RWPE1 (cell line): ENCODE data around the gene KLK13.

ENCODE experiments used
- CTCF ChIA-PET: fragments of 350-600 bp; sonication (Branson Sonifier 250); formaldehyde crosslinking; extraction: SDS; loops from one replicate; lab custom pipeline; 2021; lab: Yijun Ruan, JAX
- POLR2A ChIA-PET: fragments of 400-600 bp; formaldehyde crosslinking; extraction: SDS; loops from one replicate; lab custom pipeline; 2020; ENCODE audit warnings: antibody characterized with exemption; ENCODE audit not compliant: low non-redundant PET; lab: Yijun Ruan, JAX
- DNase-seq: peaks from one replicate; pipeline ENCODE4 v3.0.0; 2012; ENCODE audit warnings: low spot score
- H3K27ac ChIP-seq: fragments of 450-650 bp; 2 replicates; pipeline ENCODE4 v1.5.1; 2017
- TF ChIP-seq, protein P1 (sequence below): fragments of 450-650 bp; conservative IDR thresholded peaks from 2 replicates; pipeline ENCODE4 v1.5.1; 2017; ENCODE audit warnings: low read depth, mild to moderate bottlenecking

Gene KLK13

DNA sequence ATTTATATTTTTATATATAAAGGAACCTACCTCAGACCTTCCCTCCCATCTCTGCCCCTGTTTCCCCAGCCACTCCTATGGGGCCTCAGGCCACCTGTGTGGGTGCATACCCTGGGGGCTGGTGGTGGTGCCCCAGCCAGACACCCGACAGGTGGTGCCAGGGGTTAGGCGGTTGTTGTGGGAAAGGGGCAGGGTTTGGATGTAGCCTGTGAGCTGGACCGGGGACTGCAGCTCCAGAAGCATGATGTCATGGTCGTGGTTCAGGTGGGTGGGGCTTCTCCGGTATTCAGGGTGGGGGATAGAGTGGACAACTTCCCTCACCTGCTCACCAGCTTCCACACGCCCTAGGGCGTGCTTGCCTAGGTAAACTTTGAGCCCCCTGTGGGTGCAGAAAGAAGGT lies 5.2 kb downstream of the KLK13 start:
- TF ChIP-seq, protein P1, sequence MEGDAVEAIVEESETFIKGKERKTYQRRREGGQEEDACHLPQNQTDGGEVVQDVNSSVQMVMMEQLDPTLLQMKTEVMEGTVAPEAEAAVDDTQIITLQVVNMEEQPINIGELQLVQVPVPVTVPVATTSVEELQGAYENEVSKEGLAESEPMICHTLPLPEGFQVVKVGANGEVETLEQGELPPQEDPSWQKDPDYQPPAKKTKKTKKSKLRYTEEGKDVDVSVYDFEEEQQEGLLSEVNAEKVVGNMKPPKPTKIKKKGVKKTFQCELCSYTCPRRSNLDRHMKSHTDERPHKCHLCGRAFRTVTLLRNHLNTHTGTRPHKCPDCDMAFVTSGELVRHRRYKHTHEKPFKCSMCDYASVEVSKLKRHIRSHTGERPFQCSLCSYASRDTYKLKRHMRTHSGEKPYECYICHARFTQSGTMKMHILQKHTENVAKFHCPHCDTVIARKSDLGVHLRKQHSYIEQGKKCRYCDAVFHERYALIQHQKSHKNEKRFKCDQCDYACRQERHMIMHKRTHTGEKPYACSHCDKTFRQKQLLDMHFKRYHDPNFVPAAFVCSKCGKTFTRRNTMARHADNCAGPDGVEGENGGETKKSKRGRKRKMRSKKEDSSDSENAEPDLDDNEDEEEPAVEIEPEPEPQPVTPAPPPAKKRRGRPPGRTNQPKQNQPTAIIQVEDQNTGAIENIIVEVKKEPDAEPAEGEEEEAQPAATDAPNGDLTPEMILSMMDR: no peak

DNA sequence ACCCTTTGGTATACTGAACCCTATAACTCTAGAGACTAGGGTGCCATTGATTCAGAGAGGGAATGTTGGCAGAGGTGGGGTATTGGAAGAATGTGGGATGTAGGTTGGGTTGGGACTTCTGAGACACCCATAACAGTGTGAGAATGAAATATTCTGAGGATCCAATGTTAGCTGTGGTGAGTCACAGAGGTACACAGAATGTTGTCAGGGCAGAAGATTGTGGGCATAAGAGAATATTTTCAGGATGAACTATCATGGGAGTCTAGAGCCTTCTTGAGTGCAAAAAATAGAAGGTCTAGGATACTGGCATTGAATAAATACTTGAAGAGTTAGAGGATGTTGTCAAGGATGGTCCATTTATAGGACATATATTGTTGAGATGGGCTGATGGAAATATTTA lies 9.0 kb downstream of the KLK13 start:
- no peak overlapping the region for H3K27ac ChIP-seq
- DNase-seq: no peak
- POLR2A ChIA-PET: no interaction called here
- CTCF ChIA-PET: no interaction called here
- TF ChIP-seq, protein P1: no peak

More for the DNA sequence above, 5.2 kb downstream of the KLK13 start:
- POLR2A ChIA-PET: no interaction called here
- DNase-seq: no peak
- CTCF ChIA-PET: no interaction called here
- no peak overlapping the region for H3K27ac ChIP-seq

DNA sequence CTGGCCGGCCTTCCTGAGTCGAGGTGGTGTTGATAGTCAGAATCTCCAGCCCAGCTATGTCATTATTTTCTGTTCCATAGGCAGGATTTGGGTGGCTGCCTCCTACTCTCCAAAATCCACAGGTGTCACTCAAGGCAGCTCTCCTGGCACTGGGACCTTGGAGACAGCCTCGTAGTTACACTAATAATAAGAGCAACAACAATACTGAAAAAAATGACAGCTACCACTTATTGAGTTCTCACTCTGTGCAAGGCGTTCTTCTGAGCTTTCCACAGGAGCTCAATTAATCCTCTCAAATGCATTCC lies 17.9 kb downstream of the KLK13 start:
- TF ChIP-seq, protein P1: no peak
- ChIA-PET POLR2A (no interaction called here), CTCF (interaction anchor here (0.6 to 1.2 kb wide), 2 partner anchors 48 to 152 kb away, joined by 3 to 4 read pairs; no protein-coding TSS in a partner anchor)
- DNase-seq: no peak
- no peak overlapping the region for H3K27ac ChIP-seq

DNA sequence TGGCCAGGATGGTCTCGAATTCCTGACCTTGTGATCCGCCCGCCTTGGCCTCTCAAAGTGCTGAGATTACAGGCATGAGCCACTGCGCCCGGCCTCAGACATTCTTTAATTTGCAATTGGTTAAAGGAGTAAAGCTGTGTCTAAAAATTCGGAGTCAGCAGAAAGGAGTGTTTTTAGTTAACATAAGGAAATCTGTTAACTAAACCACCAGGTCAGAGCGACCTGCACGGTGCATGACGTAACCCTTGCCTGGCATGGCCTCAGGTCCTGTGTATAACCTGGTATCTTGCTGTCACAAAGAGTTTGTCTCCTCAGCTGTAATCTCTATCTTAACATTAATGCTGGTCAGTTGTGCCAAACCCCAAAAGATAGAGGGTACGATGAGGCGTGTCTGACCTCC lies 20.6 kb downstream of the KLK13 start:
- POLR2A ChIA-PET: no interaction called here
- CTCF ChIA-PET: interaction anchor here (0.7 kb wide), 1 partner anchor 379 kb away, joined by 4 read pairs; no protein-coding TSS in a partner anchor
- no peak for DNase-seq
- TF ChIP-seq, protein P1: no peak
- no peak overlapping the region for H3K27ac ChIP-seq

DNA sequence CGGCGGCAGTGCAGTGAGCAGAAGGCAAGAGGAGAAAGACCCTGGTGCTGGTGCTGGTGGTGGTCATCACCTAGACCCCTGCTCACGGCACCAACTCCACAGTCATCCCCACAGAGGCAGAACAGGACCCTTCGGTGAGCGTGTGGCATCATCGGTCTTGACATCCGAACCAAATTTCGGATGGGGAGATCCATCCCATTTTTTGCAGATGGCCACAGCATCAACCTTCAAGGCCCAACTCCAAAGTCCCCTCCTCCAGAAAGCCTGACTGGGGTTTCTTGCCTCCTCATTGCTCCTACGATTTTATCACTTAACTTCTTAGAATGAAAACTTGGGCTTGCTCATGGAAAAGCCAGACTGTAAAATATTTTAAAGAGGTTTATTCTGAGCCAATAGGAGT lies 21.4 kb downstream of the KLK13 start:
- CTCF ChIA-PET: interaction anchor here (0.7 kb wide), 1 partner anchor 380 kb away, joined by 4 read pairs; no protein-coding TSS in a partner anchor
- TF ChIP-seq, protein P1: no peak
- no peak overlapping the region for H3K27ac ChIP-seq

DNA sequence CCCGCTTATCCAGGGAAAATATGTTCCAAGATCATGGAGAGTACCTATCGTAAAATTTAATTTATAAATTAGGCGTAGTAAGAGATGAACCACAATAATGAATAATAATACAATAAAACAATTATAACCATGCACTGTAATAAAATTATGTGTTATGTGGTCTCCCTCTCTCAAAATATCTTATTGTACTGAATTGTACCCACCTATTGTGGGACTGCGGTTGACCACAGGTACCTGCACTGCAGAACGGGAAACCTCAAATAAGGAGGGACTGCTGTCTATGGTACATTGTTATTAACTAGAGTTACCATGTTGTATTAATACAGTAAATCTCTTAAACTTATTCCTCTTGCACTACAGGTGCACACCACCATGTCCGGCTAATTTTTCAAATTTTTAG lies 24.7 kb downstream of the KLK13 start:
- ChIA-PET CTCF (no interaction called here), POLR2A (no interaction called here)
- DNase-seq: no peak
- no peak overlapping the region for H3K27ac ChIP-seq
- TF ChIP-seq, protein P1: no peak

More for the DNA sequence above, 21.4 kb downstream of the KLK13 start:
- POLR2A ChIA-PET: interaction anchor here (0.6 kb wide), 1 partner anchor 24 kb away, joined by 4 read pairs; no protein-coding TSS in a partner anchor
- no peak for DNase-seq

DNA sequence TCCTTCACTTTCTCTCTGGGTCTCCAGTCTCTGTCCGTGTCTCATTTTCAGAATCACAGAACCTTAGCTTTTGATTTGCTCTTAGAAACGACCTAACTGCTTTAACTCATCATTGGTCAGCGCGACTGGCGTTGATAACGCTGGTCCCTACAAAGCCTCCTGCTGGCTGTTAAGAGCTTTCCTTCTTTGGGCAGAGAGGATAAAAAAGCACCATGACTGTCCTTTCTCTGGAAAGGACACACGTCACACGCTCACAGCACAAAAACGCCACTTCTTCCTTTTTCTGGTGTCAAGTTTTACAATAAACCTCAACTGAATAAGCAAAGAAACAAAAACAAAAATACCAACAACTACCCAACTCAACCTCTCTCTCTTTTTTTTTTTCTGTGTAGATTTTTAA lies 28.4 kb downstream of the KLK13 start:
- no peak for DNase-seq
- TF ChIP-seq, protein P1: no peak
- CTCF ChIA-PET: no interaction called here
- no peak overlapping the region for H3K27ac ChIP-seq
- POLR2A ChIA-PET: no interaction called here
